Heart right ventricle (tissue), 16 donors: ENCODE results near the gene RWDD4. TPM values are rescaled to one million over a fixed set of nuclear protein-coding genes. Genes with fewer than 3 reads are reported as not detected.

Experiments used
- ATAC-seq, 8 donors: fragments of 200-7000 bp; cut with Tn5 transposase; one replicate each; pipeline ENCODE4 v1.9.1; 2020; ENCODE audit warnings: mild to moderate bottlenecking in 8 of 8, moderate library complexity in 8 of 8, moderate number of reproducible peaks in 1 of 8
- DNase-seq, 2 donors: peaks; one replicate each; pipeline ENCODE4 v3.0.0-alpha.2; 2020
- H3K27ac ChIP-seq, 10 donors: fragments of 200-600 bp; sonication (generic) in 2 of 10; one replicate each; pipeline versions ENCODE4 v1.5.0 to v1.8.0; 2020 to 2022; ENCODE audit warnings: mild to moderate bottlenecking in 3 of 10
- H3K27me3 ChIP-seq, 7 donors: fragments of 200-600 bp; one replicate each; pipeline ENCODE4 v1.8.0; 2021 to 2022; ENCODE audit warnings: mild to moderate bottlenecking in 2 of 7
- H3K36me3 ChIP-seq, 9 donors: fragments of 200-600 bp; sonication (generic) in 1 of 9; one replicate each; pipeline versions ENCODE4 v1.5.0 to v1.8.0; 2020 to 2022; ENCODE audit warnings: mild to moderate bottlenecking in 2 of 9
- H3K4me1 ChIP-seq, 9 donors: fragments of 200-600 bp; sonication (generic) in 1 of 9; one replicate each; pipeline versions ENCODE4 v1.5.0 to v1.8.0; 2020 to 2022; ENCODE audit warnings: mild to moderate bottlenecking in 4 of 9
- H3K4me3 ChIP-seq, 10 donors: fragments of 200-600 bp; sonication (generic) in 2 of 10; one replicate each; pipeline versions ENCODE4 v1.5.0 to v1.8.0; 2020 to 2022; ENCODE audit warnings: mild to moderate bottlenecking in 7 of 10, moderate library complexity in 2 of 10
- H3K9me3 ChIP-seq, 11 donors: fragments of 200-600 bp in 10 of 11; sonication (generic) in 2 of 11; one replicate each; pipeline versions ENCODE4 v1.5.0 to v1.8.0; 2013 to 2022; ENCODE audit warnings: mild to moderate bottlenecking in 2 of 11, control low read depth in 1 of 11, moderate library complexity in 1 of 11
- CTCF ChIP-seq, 9 donors: fragments of 200-600 bp; sonication (generic) in 2 of 9; IDR thresholded peaks; one replicate each; pipeline versions ENCODE4 v1.5.0 to v1.8.0; 2021 to 2022; ENCODE audit warnings: antibody characterized with exemption in 9 of 9, mild to moderate bottlenecking in 5 of 9, moderate library complexity in 1 of 9
- WGBS, 2 donors: extraction: QIAGEN DNeasy Blood & Tissue Kit; methylation state at CpG; one replicate each; pipeline ENCODE4 v1.1.7; 2013; ENCODE audit warnings: inconsistent platforms in 1 of 2; 5-methylcytosine and 5-hydroxymethylcytosine counted together
- intact Hi-C, 10 donors: fragments of 100-400 bp; cut with DNase I; formaldehyde crosslinking; loops; one replicate each; pipeline versions ENCODE4 v1.11.1 to v1.14.2; 2022
- polyA plus RNA-seq, 2 donors: library from polyadenylated mRNA; stranded (reverse); fragments of 200-250 nt; gene quantifications; one replicate each; pipeline ENCODE4 v1.2.3, GENCODE V29; 2013
- total RNA-seq, 10 donors: library from RNA; stranded (reverse); fragmentation: NEBNext Ultra II Directional in 3 of 10; extraction: Animal tissue kit (Norgen Biotek cat#: 25700) in 3 of 10; gene quantifications; one replicate each; pipeline versions ENCODE4 v1.2.1 to v1.2.4, GENCODE V29; 2021 to 2023
- donor health status: Arrhythmogenic right ventricular cardiomyopathy.
- donor health status: ischemic (EF 13 %, LVEDD 7.1; RV severe dilation, severe dysfunction).
- donor health status: healthy with polysubstance abuse.
- donor health status: DM: no; HTN: yes; CAD: no.
- donor health status: DM: no; HTN: no; CAD: no.
- donor health status: ischemic (EF 25% LVEDD 6.9; RV normal size, moderate dysfunction).
- donor health status: ischemic (EF 25% LVEDD 5.7; RV mildly dilated, moderate dysfunction).
- donor health status: healthy.
- donor health status: DM: yes; HTN: yes; CAD: no.
- donor health status: Ischemic cardiomyopathy.
- donor health status: ischemic (EF 35%, LVEDD 5.7; RV mildly dilated, moderate dysfunction).
- donor health status: nonischemic (EF 11% LVEDD 7.7; RV severe dilation, severe dysfunction).
- donor health status: DM: yes; HTN: yes; CAD: no.
- donor health status: PGD.
- donor health status: ischemic (EF 29% LVEDD 5.4; RV normal size, mild dysfunction).
- donor health status: nonischemic (EF 23%, LVEDD 6.1; RV moderate dilation, normal function).

RWDD4 gene
- total and polyA plus RNA-seq, 12 donors, result 6.9 to 17.8 (median 14.6) TPM

- DNase-seq (no peak), ATAC-seq (no peak)
- H3K27me3 ChIP-seq, result no peaks in the 10 kb centered on the region
- 86 to 89% methylated on average over 6 of the region's 6 CpGs for WGBS, 2 donors
- no peak overlapping the region for H3K27ac ChIP-seq
- no peak overlapping the region for H3K4me3 ChIP-seq
- no peaks in the 10 kb centered on the region for H3K9me3 ChIP-seq
- no peak for TF ChIP-seq CTCF (IDR thresholded peaks at IDR 0.05)
- H3K4me1 ChIP-seq, result peaks cover 0 to 12% (median 0%) of the 10 kb centered on the region in 9 donors
- intact Hi-C loops, result no loop called here
- no peaks in the 10 kb centered on the region for H3K36me3 ChIP-seq
Measured at GRCh38 chr4:183626168-183626567, 32.8 kb downstream of the RWDD4 start.

- Histone ChIP-seq H3K27me3 (no peaks in the 10 kb centered on the region), H3K4me1 (peaks cover 0 to 13% (median 0%) of the 10 kb centered on the region in 9 donors), H3K4me3 (no peak overlapping the region), H3K27ac (no peak overlapping the region), H3K36me3 (no peaks in the 10 kb centered on the region), H3K9me3 (no peaks in the 10 kb centered on the region)
- intact Hi-C loops, result no loop called here
- WGBS, 2 donors, result 90 to 95% methylated on average over 6 of the region's 6 CpGs
- ATAC-seq, result no peak
- no peak for DNase-seq
- no peak for TF ChIP-seq CTCF (IDR thresholded peaks at IDR 0.05)
Measured at GRCh38 chr4:183624548-183624947, 34.4 kb downstream of the RWDD4 start.

GRCh38 chr4:183621875-183622274 lies 37.1 kb downstream of the RWDD4 start:
- no peak for TF ChIP-seq CTCF (IDR thresholded peaks at IDR 0.05)
- no peak for DNase-seq
- Histone ChIP-seq H3K4me1 (peaks cover 0 to 13% (median 0%) of the 10 kb centered on the region in 9 donors), H3K27ac (peak overlapping the region in 1 of 10 donors; percentile 22), H3K36me3 (no peaks in the 10 kb centered on the region), H3K27me3 (no peaks in the 10 kb centered on the region), H3K9me3 (no peaks in the 10 kb centered on the region), H3K4me3 (no peak overlapping the region)
- intact Hi-C loops, result no loop called here
- ATAC-seq, result no peak
- 74 to 77% methylated on average over 1 of the region's 1 CpG for WGBS, 2 donors

GRCh38 chr4:183620421-183620820 lies 38.6 kb downstream of the RWDD4 start:
- H3K36me3 ChIP-seq, result no peaks in the 10 kb centered on the region
- intact Hi-C loops, result no loop called here
- no peak for ATAC-seq
- H3K4me1 ChIP-seq, result peaks cover 0 to 13% (median 0%) of the 10 kb centered on the region in 9 donors
- no peak overlapping the region for H3K4me3 ChIP-seq
- no peaks in the 10 kb centered on the region for H3K9me3 ChIP-seq
- H3K27me3 ChIP-seq, result peaks cover 0 to 8% (median 0%) of the 10 kb centered on the region in 7 donors
- H3K27ac ChIP-seq, result no peak overlapping the region
- 71 to 80% methylated on average over 2 of the region's 2 CpGs for WGBS, 2 donors
- no peak for TF ChIP-seq CTCF (IDR thresholded peaks at IDR 0.05)
- no peak for DNase-seq
